OCI-LY3 (cell line): ENCODE results near the gene CD320.

ENCODE experiments used
- CTCF ChIP-seq: fragments of 200-600, 300-600 bp; sonication (generic); IDR thresholded peaks from 2 replicates; pipeline ENCODE4 v1.5.1; 2014; ENCODE audit warnings: antibody characterized with exemption, low read length, low read depth
- EZH2phosphoT487 ChIP-seq: fragments of 200-600 bp; shearing (Covaris generic); IDR thresholded peaks from 2 replicates; pipeline ENCODE4 v1.6.1; 2018; ENCODE audit warnings: antibody characterized with exemption, mixed run types, low read depth

DNA sequence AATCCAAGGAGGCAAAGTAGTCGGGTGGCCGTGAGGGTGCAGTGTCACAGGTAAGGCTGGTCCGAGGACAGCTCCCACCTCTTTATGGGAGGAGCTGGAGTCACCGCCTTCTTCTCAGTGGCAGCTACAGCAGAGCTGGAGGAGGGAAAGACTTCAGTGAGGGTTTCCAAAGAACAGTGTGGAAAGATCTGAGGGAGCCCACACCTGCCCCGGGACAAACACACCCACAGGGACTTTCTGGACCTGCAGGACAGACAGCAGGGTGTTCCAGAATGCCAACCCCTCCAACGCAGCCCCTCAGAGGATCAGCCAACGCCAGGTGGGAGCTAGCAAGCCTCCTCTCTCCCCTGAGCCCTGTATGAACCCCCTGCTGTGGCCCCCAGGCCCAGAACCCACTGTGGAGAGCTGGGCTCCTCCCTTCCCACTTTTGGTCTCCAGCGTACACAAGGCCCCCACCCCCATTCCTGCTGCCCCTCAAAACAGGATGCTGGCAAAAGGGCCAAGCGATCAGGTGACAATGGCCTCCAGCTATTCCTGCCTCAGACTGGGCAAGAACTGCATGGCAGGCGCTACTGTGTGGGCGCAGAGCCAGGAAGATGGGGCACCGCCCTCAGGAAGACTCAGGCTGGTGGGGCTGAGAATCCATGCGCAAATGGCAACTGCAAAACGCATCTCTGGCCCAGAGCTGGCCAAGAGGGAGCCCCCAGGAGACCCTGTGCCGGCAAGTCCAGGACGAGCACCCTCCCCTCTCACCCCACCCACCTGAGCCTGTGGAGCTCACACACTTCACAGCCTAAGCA lies 3.5 kb upstream of the CD320 start:
- no peak for TF ChIP-seq CTCF
- TF ChIP-seq EZH2phosphoT487: no peak
